HepG2 (cell line): Measurements from ENCODE around the gene PRIM2. TPM values are rescaled to one million over a fixed set of nuclear protein-coding genes. Genes with fewer than 3 reads are reported as not detected.
A peak's percentile ranks its signal among the peaks of the same experiment; 100 is the strongest.

ENCODE experiments used
- ATAC-seq: fragments of 200-7000 bp; cut with Tn5 transposase; 3 replicates; pipeline ENCODE4 v1.9.1; 2020; ENCODE audit warnings: mild to moderate bottlenecking, moderate library complexity
- BruUV-seq: library from RNA; stranded (reverse); fragments of 400-500 nt; replicated peaks from 2 replicates; lab custom pipeline; 2021; lab: Mats Ljungman, UMichigan
- CTCF ChIA-PET: fragments of 300-600 bp; formaldehyde crosslinking; extraction: SDS; loops from one replicate; lab custom pipeline; 2021; ENCODE audit warnings: low total read pairs, inconsistent platforms, low intra/inter-chr PET ratio; lab: Yijun Ruan, JAX
- POLR2A ChIA-PET: fragments of 350-600 bp; sonication (Branson Sonifier 250); formaldehyde crosslinking; loops from one replicate; lab custom pipeline; 2020; ENCODE audit warnings: antibody characterized with exemption, inconsistent platforms; lab: Yijun Ruan, JAX
- DNase-seq: peaks from one replicate; pipeline ENCODE4 v3.0.0-alpha.2; 2015; ENCODE audit warnings: low spot score
- FAIRE-seq: peaks from 3 replicates; lab custom pipeline; 2011; peaks lifted over from hg19 to GRCh38; lab: Jason Lieb, UNC
- H2AFZ ChIP-seq: one replicate; pipeline ENCODE4 v1.6.1; 2011; ENCODE audit warnings: low read length, inconsistent platforms
- H3K27ac ChIP-seq: fragments of 300-600 bp; 3 replicates; pipeline ENCODE4 v1.8.0; 2011; ENCODE audit warnings: mixed run types, mild to moderate bottlenecking, mixed read lengths, low read length, inconsistent platforms; ENCODE audit not compliant: insufficient read depth; ENCODE audit errors: extremely low read length
- H3K27me3 ChIP-seq, 2 experiments: fragments of 200-600 bp in 1 of 2; 2 replicates in 1 of 2; 3 replicates in 1 of 2; pipeline versions ENCODE4 v1.6.0 to v1.8.0; 2011; ENCODE audit warnings: low read length in 2 of 2, mild to moderate bottlenecking in 2 of 2, moderate library complexity in 2 of 2, inconsistent platforms in 1 of 2; ENCODE audit not compliant: insufficient read depth in 2 of 2, control insufficient read depth in 1 of 2
- H3K36me3 ChIP-seq, 2 experiments: fragments of 200-600 bp in 1 of 2; replicated peaks in 1 of 2; 2 replicates in 1 of 2; 3 replicates in 1 of 2; pipeline versions ENCODE4 v1.5.1 to v1.8.0; 2011; ENCODE audit warnings: low read length in 2 of 2, inconsistent platforms in 1 of 2; ENCODE audit not compliant: insufficient read depth in 2 of 2, control insufficient read depth in 1 of 2
- H3K4me1 ChIP-seq: 2 replicates; pipeline ENCODE4 v1.5.1; 2012; ENCODE audit warnings: low read length, inconsistent platforms; ENCODE audit not compliant: insufficient read depth
- H3K4me2 ChIP-seq: 2 replicates; pipeline ENCODE4 v1.6.0; 2011; ENCODE audit warnings: low read depth, low read length, inconsistent platforms
- H3K4me3 ChIP-seq, 3 experiments: fragments of 200-600 bp in 1 of 3; sonication (generic), shearing (Covaris generic) in 1 of 3; replicated peaks in 1 of 3; 2 replicates each; pipeline ENCODE4 v1.5.1; 2011 to 2016; ENCODE audit warnings: low read length in 3 of 3, inconsistent platforms in 2 of 3, low read depth in 2 of 3, mild to moderate bottlenecking in 2 of 3, control low read depth in 1 of 3, mixed read lengths in 1 of 3; ENCODE audit not compliant: insufficient read depth in 1 of 3
- H3K79me2 ChIP-seq: one replicate; pipeline ENCODE4 v1.6.1; 2011; ENCODE audit warnings: low read length, inconsistent platforms; ENCODE audit not compliant: insufficient read depth
- H3K9ac ChIP-seq: 2 replicates; pipeline ENCODE4 v1.6.0; 2011; ENCODE audit warnings: mild to moderate bottlenecking, low read depth, low read length, inconsistent platforms; ENCODE audit not compliant: insufficient read depth
- H3K9me3 ChIP-seq: 2 replicates; pipeline ENCODE4 v1.5.1; 2012; ENCODE audit warnings: mild to moderate bottlenecking, low read length
- H4K20me1 ChIP-seq: 2 replicates; pipeline ENCODE4 v1.6.0; 2011; ENCODE audit warnings: inconsistent platforms, mild to moderate bottlenecking, low read length, moderate library complexity; ENCODE audit not compliant: insufficient read depth
- HNF4G ChIP-seq, 2 experiments: sonication (generic) in 1 of 2; formaldehyde crosslinking in 1 of 2; IDR thresholded peaks; 2 replicates each; pipeline versions ENCODE4 v1.4.0 to v1.6.1; 2011 to 2020; ENCODE audit warnings: borderline replicate concordance in 2 of 2, low read depth in 2 of 2, mild to moderate bottlenecking in 2 of 2, low read length in 1 of 2, missing genetic modification reagents in 1 of 2, moderate library complexity in 1 of 2
- ZNF34 ChIP-seq: sonication (generic); formaldehyde crosslinking; IDR thresholded peaks from 2 replicates; pipeline ENCODE4 v1.4.0; 2020; ENCODE audit warnings: mild to moderate bottlenecking, missing genetic modification reagents, borderline replicate concordance
- WGBS: methylation state at CpG from one replicate; pipeline ENCODE4 v1.1.6; 2017; ENCODE audit warnings: low lambda C conversion rate; 5-methylcytosine and 5-hydroxymethylcytosine counted together
- in situ Hi-C: cut with HindIII; loops from 2 replicates; pipeline ENCODE4 v1.10.0; 2017; ENCODE audit warnings: low pct_unique_long_range_greater_than_20kb; ENCODE audit not compliant: extremely low pct_ligation_motif_present
- intact Hi-C: fragments of 100-400 bp; cut with micrococcal nuclease; formaldehyde crosslinking; loops from one replicate; pipeline ENCODE4 v1.10.0; 2022; ENCODE audit not compliant: unreplicated experiment
- polyA plus RNA-seq, 8 experiments: library from polyadenylated mRNA; depleted of rRNA in 3 of 8; stranded (reverse) in 7 of 8; unstranded in 1 of 8; fragments of >200 nt; fragmentation: Illumina TruSeq in 4 of 8; extraction: Trizol in 4 of 8; gene quantifications; 2 replicates each; pipeline versions ENCODE4 v1.2.1 to v1.2.3, GENCODE V29; 2011 to 2016; ENCODE audit warnings: low read depth in 4 of 8, missing spikeins in 1 of 8, mixed read lengths in 1 of 8; ENCODE audit not compliant: insufficient read depth in 1 of 8
- total RNA-seq, 5 experiments: library from RNA; depleted of rRNA; stranded (reverse); fragments of >200 nt; fragmentation: Illumina TruSeq; extraction: Trizol; gene quantifications; 2 replicates each; pipeline ENCODE4 v1.2.3, GENCODE V29; 2016; ENCODE audit warnings: low read depth in 1 of 5
- TF ChIP-seq, protein P1 (sequence below): sonication (generic); formaldehyde crosslinking; IDR thresholded peaks from 2 replicates; pipeline ENCODE4 v1.8.0; 2022; ENCODE audit warnings: missing genetic modification reagents, mild to moderate bottlenecking, borderline replicate concordance
- TF ChIP-seq, protein P2 (sequence below): sonication (generic); formaldehyde crosslinking; IDR thresholded peaks from 2 replicates; pipeline ENCODE4 v1.4.0; 2020; ENCODE audit warnings: missing genetic modification reagents, borderline replicate concordance
- TF ChIP-seq, protein P3 (sequence below): IDR thresholded peaks from 2 replicates; pipeline ENCODE4 v1.6.1; 2012; ENCODE audit warnings: low read depth, low read length, improper control_type of control experiment

Gene PRIM2
- total and polyA plus RNA-seq, 2 of the 13 experiments (the other 11 are each of a cell fraction or from before 2014, with no cell fraction given) = 8.0 to 52.7 TPM

DNA sequence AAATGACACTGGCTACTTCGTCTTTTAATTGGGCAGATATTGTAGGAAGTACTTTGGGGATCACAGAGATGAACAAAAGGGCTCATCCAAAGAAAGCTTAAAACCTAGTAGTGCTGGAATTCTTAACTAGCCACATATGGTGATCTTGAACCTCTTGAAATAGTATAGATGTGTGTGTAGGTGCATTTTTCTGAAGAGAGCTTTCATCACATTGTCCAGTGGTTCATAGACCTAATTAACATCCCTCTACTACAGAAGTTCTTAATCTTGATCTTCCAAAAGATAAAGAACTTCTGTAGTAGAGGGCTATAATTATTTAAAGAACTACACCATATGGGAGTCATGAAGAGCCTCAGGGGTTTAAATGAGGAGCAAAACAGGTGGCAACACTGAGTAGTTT lies 2.3 kb upstream of the PRIM2 start:
- ATAC-seq = no peak
- POLR2A ChIA-PET = no interaction called here
- H2AFZ ChIP-seq = no peak overlapping the region
- H3K9me3 ChIP-seq = no peaks in the 10 kb centered on the region
- H3K79me2 ChIP-seq = peaks cover 15% of the 10 kb centered on the region
- in situ Hi-C loops = loop anchor here (5.0 to 25.0 kb wide), 4 partner anchors 50 to 408 kb away; partner anchors contain the start of gene KIAA1586
- CTCF ChIA-PET = interaction anchor here (3.1 to 3.8 kb wide), 2 partner anchors 47 to 411 kb away, joined by 39 read pairs; no protein-coding TSS in a partner anchor
- TF ChIP-seq, protein P1, sequence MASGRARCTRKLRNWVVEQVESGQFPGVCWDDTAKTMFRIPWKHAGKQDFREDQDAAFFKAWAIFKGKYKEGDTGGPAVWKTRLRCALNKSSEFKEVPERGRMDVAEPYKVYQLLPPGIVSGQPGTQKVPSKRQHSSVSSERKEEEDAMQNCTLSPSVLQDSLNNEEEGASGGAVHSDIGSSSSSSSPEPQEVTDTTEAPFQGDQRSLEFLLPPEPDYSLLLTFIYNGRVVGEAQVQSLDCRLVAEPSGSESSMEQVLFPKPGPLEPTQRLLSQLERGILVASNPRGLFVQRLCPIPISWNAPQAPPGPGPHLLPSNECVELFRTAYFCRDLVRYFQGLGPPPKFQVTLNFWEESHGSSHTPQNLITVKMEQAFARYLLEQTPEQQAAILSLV (CRISPR knock-in tag) = no peak
- TF ChIP-seq, all 625 proteins: peak for 0
- Histone ChIP-seq H3K4me1 (peaks cover 46% of the 10 kb centered on the region), H4K20me1 (no peaks in the 10 kb centered on the region), H3K9ac (no peak overlapping the region), H3K27me3 (no peaks in the 10 kb centered on the region; a peak in 1 of 5 replicates), H3K4me2 (no peak overlapping the region), H3K4me3 (no peak overlapping the region), H3K27ac (no peak overlapping the region), H3K36me3 (peaks cover 0 to 10% of the 10 kb centered on the region in 2 experiments; a peak in 3 of 5 replicates)
- no peak for FAIRE-seq
- no TSS peak for BruUV-seq
- intact Hi-C loops = loop anchor here (5.0 to 10.0 kb wide), 3 partner anchors 143 to 290 kb away; partner anchors contain the start of genes BAG2 and ZNF451
- no peak for DNase-seq
- WGBS = 21% methylated on average over 1 of the region's 1 CpG

DNA sequence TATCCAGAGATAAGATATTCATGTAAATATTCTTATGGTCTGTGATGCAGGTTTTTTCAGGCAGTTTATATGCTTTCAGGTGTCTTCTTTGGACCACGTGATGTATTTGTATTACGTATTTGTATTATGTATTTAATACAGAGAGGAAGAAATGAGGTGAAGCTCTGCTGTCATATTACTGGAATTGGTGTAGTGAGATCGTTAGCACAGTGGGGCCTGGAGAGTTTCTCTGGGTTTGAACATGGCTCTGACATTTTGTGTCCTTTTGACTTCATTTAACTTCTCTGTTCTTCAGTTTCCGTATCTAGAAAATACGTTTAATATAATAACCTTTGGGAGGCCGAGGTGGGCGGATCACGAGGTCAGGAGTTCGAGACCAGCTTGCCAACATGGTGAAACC lies 1.6 kb upstream of the PRIM2 start:
- ChIA-PET POLR2A (no interaction called here), CTCF (interaction anchor here (0.7 to 3.8 kb wide), 5 partner anchors 48 to 424 kb away, joined by 3 to 39 read pairs (median 6); no protein-coding TSS in a partner anchor)
- no peak for ATAC-seq

More for the DNA sequence above, 1.6 kb upstream of the PRIM2 start:
- Histone ChIP-seq H2AFZ (no peak overlapping the region), H3K27ac (no peak overlapping the region), H3K4me1 (peaks cover 46% of the 10 kb centered on the region), H3K36me3 (peaks cover 3 to 18% of the 10 kb centered on the region in 2 experiments; a peak in 4 of 5 replicates), H3K9ac (no peak overlapping the region), H4K20me1 (no peaks in the 10 kb centered on the region), H3K79me2 (peaks cover 15% of the 10 kb centered on the region), H3K4me2 (peak overlapping the region; percentile 95), H3K9me3 (no peaks in the 10 kb centered on the region), H3K4me3 (no peak overlapping the region; a peak in 1 of 6 replicates), H3K27me3 (no peaks in the 10 kb centered on the region; a peak in 1 of 5 replicates)
- no TSS peak for BruUV-seq
- TF ChIP-seq ZNF34 (CRISPR knock-in tag) (no peak), HNF4G (IDR thresholded peaks at IDR 0.05; ENCODE audit: borderline replicate concordance, low read depth, low read length) (no peak), HNF4G (CRISPR knock-in tag; IDR thresholded peaks at IDR 0.05; ENCODE audit: borderline replicate concordance, low read depth) (no peak)
- TF ChIP-seq, protein P2, sequence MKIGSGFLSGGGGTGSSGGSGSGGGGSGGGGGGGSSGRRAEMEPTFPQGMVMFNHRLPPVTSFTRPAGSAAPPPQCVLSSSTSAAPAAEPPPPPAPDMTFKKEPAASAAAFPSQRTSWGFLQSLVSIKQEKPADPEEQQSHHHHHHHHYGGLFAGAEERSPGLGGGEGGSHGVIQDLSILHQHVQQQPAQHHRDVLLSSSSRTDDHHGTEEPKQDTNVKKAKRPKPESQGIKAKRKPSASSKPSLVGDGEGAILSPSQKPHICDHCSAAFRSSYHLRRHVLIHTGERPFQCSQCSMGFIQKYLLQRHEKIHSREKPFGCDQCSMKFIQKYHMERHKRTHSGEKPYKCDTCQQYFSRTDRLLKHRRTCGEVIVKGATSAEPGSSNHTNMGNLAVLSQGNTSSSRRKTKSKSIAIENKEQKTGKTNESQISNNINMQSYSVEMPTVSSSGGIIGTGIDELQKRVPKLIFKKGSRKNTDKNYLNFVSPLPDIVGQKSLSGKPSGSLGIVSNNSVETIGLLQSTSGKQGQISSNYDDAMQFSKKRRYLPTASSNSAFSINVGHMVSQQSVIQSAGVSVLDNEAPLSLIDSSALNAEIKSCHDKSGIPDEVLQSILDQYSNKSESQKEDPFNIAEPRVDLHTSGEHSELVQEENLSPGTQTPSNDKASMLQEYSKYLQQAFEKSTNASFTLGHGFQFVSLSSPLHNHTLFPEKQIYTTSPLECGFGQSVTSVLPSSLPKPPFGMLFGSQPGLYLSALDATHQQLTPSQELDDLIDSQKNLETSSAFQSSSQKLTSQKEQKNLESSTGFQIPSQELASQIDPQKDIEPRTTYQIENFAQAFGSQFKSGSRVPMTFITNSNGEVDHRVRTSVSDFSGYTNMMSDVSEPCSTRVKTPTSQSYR (CRISPR knock-in tag) = no peak
- TF ChIP-seq, protein P3, sequence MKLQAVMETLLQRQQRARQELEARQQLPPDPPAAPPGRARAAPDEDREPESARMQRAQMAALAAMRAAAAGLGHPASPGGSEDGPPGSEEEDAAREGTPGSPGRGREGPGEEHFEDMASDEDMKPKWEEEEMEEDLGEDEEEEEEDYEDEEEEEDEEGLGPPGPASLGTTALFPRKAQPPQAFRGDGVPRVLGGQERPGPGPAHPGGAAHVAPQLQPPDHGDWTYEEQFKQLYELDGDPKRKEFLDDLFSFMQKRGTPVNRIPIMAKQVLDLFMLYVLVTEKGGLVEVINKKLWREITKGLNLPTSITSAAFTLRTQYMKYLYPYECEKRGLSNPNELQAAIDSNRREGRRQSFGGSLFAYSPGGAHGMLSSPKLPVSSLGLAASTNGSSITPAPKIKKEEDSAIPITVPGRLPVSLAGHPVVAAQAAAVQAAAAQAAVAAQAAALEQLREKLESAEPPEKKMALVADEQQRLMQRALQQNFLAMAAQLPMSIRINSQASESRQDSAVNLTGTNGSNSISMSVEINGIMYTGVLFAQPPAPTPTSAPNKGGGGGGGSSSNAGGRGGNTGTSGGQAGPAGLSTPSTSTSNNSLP = peak; percentile 1; the same call in 1 of the 2 replicates
- FAIRE-seq (no peak), DNase-seq (no peak)
- in situ Hi-C loops (loop anchor here (5.0 to 25.0 kb wide), 4 partner anchors 51 to 409 kb away; partner anchors contain the start of gene KIAA1586), intact Hi-C loops (loop anchor here (1.0 to 10.0 kb wide), 8 partner anchors 48 to 412 kb away; partner anchors contain the start of genes BAG2, BEND6, RAB23 and ZNF451)
- 49% methylated on average over 9 of the region's 9 CpGs for WGBS
